ENCODE measurements around the gene ABITRAM. TPM values are rescaled to one million over a fixed set of nuclear protein-coding genes. Genes with fewer than 3 reads are reported as not detected.

ABITRAM gene
- total and polyA plus RNA-seq, 7 donors, result 5.6 to 18.3 (median 11.8) TPM

DNA sequence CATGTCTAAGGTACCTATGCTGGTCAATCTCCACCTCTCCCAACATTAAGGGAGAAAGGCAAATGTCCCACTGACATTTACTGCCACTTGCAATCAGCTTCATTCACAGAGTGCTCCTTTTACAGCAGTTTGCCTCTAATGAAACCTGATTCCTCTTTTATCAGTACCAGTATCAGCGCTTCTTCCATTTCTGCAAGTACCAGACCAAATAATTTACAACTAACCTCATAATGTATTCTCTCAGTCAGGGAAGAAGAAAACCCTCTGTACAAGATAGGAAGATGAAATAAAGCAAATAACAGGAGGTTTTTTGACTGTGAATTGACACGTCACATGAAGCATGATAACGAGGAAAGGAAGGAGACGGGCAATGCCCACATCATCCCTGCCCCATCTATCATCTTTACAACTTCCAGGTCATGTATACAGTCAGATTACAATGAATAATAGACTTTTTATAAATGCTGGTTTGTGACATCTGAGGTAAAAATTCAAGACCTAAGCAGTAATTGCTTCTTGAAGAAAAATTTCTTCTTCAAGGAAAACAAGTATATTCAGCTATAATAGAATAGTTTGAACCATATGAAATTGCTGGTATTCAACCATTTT, 21.9 kb downstream of the ABITRAM start:
- Histone ChIP-seq H3K4me1 (peaks cover 0 to 10% (median 8%) of the 10 kb centered on the region in 4 donors), H3K4me3 (no peak overlapping the region), H3K27ac (no peak overlapping the region), H3K9me3 (no peaks in the 10 kb centered on the region), H3K27me3 (no peaks in the 10 kb centered on the region), H3K36me3 (peaks cover 0 to 9% (median 0%) of the 10 kb centered on the region in 4 donors)
- TF ChIP-seq POLR2A (IDR thresholded peaks at IDR 0.05) (no peak), POLR2AphosphoS5 (IDR thresholded peaks at IDR 0.05) (no peak), EP300 (IDR thresholded peaks at IDR 0.05) (no peak)
- TF ChIP-seq, protein P1, sequence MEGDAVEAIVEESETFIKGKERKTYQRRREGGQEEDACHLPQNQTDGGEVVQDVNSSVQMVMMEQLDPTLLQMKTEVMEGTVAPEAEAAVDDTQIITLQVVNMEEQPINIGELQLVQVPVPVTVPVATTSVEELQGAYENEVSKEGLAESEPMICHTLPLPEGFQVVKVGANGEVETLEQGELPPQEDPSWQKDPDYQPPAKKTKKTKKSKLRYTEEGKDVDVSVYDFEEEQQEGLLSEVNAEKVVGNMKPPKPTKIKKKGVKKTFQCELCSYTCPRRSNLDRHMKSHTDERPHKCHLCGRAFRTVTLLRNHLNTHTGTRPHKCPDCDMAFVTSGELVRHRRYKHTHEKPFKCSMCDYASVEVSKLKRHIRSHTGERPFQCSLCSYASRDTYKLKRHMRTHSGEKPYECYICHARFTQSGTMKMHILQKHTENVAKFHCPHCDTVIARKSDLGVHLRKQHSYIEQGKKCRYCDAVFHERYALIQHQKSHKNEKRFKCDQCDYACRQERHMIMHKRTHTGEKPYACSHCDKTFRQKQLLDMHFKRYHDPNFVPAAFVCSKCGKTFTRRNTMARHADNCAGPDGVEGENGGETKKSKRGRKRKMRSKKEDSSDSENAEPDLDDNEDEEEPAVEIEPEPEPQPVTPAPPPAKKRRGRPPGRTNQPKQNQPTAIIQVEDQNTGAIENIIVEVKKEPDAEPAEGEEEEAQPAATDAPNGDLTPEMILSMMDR (IDR thresholded peaks at IDR 0.05), result no peak
- intact Hi-C loops (cut with DNase I), result no loop called here
- 90% methylated on average over 4 of the region's 4 CpGs for whole genome bisulfite sequencing, 2 donors
- DNase-seq, result no peak

DNA sequence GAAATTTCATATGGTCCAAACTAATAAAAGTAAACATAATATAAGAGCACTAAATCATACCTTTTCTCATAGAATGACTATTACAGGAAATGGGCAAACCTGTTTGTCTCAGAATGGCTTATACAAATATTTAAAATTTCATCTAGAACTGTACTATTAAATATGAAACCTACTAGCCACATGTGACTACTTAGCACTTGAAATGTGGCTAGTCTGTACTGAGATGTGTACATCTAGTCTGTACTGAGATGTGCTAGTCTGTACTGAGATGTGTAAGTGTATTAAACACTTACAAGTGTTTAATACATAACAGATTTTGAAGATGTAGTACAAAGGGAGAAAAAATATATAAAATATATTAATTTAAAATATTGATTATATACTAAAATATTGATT, 22.4 kb downstream of the ABITRAM start:
- no peak overlapping the region for H3K27ac ChIP-seq
- TF ChIP-seq POLR2A (IDR thresholded peaks at IDR 0.05) (no peak), EP300 (IDR thresholded peaks at IDR 0.05) (no peak), POLR2AphosphoS5 (IDR thresholded peaks at IDR 0.05) (no peak)
- TF ChIP-seq, protein P1 (IDR thresholded peaks at IDR 0.05), result no peak
- intact Hi-C loops (cut with DNase I), result no loop called here

DNA sequence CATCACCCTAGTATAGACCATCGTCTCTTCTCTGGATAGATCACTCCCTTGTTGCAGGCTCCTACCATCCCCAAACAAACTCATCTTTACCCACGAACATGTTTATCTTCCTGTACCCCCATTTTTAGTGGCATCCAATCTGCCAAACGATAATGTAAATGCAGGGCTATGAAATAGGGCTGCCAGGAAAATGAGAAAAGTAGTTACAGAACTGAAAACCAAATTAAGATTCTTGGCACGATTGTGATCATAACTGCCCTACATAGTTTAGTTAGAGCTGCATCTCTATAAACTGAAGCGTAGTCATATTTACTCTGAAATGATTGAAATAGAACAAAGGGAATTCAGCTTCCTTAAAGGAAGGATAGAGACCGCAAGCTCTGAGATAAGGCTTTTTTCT, 26.1 kb downstream of the ABITRAM start:
- DNase-seq, result no peak
- intact Hi-C loops (cut with DNase I), result no loop called here
- TF ChIP-seq POLR2AphosphoS5 (IDR thresholded peaks at IDR 0.05), result no peak
- TF ChIP-seq, protein P1 (IDR thresholded peaks at IDR 0.05), result no peak
- no peak for TF ChIP-seq POLR2A (IDR thresholded peaks at IDR 0.05)
- TF ChIP-seq EP300 (IDR thresholded peaks at IDR 0.05), result no peak
- Histone ChIP-seq H3K4me3 (no peak overlapping the region), H3K27me3 (no peaks in the 10 kb centered on the region), H3K4me1 (no peaks in the 10 kb centered on the region), H3K9me3 (no peaks in the 10 kb centered on the region), H3K36me3 (peaks cover 0 to 17% (median 0%) of the 10 kb centered on the region in 4 donors), H3K27ac (no peak overlapping the region)
- WGBS, 2 donors, result 67 to 72% methylated on average over 6 of the region's 6 CpGs

More for the DNA sequence above, 22.4 kb downstream of the ABITRAM start:
- H3K4me1 ChIP-seq, result peaks cover 0 to 10% (median 8%) of the 10 kb centered on the region in 4 donors
- no peaks in the 10 kb centered on the region for H3K9me3 ChIP-seq
- DNase-seq, result no peak
- peaks cover 0 to 7% (median 0%) of the 10 kb centered on the region in 4 donors for H3K36me3 ChIP-seq
- no peak overlapping the region for H3K4me3 ChIP-seq
- H3K27me3 ChIP-seq, result no peaks in the 10 kb centered on the region

DNA sequence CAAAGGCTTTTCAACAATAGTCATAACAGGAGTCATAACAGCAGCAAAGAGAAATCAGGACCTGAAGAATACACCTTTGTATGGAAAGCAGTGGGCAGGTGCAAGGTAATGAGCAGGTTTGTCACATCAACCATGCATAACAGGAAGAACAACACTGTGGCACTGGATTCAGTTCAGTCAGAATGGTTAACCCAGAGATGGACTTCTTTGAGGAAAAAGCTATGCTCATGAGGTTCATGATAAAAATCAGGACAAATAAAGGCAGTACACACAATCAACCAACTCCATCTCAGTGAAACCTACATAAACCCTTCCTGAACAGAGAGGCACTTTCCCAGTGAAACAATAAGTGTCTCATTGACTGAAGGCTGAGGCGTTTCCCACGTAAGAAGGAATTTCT, 27.0 kb downstream of the ABITRAM start:
- Histone ChIP-seq H3K27me3 (no peaks in the 10 kb centered on the region), H3K4me3 (no peak overlapping the region), H3K36me3 (peaks cover 0 to 25% (median 1%) of the 10 kb centered on the region in 4 donors), H3K4me1 (no peaks in the 10 kb centered on the region), H3K27ac (no peak overlapping the region), H3K9me3 (no peaks in the 10 kb centered on the region)
- WGBS, 2 donors, result 94 to 97% methylated on average over 2 of the region's 2 CpGs
- intact Hi-C loops (cut with DNase I), result no loop called here
- TF ChIP-seq POLR2A (IDR thresholded peaks at IDR 0.05) (no peak), EP300 (IDR thresholded peaks at IDR 0.05) (no peak), POLR2AphosphoS5 (IDR thresholded peaks at IDR 0.05) (no peak)
- TF ChIP-seq, protein P1 (IDR thresholded peaks at IDR 0.05), result no peak
- no peak for DNase-seq
